ENCODE results near the gene CCDC192. TPM values are rescaled to one million over a fixed set of nuclear protein-coding genes. Genes with fewer than 3 reads are reported as not detected.

The CCDC192 gene
- total RNA-seq, 1 donor from 2014 or later: not detected

DNA sequence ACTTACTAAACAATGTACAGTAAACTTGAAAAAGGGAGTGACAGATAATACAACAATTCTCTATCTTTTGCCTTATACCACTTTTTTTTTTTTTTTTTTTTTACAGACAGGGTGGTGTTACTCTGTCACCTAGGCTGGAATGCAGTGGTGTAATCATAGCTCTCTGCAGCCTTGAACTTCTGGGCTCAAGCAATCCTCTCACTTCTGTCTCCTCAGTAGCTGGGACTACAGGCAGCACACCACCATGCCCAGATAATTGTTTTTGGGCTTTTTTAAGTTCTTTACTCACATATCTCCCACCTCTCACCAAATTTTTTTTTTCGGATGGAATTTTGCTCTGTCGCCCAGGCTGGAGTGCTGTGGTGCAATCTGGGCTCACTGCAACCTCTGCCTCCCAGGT lies 208.4 kb downstream of the CCDC192 start:
- H3K4me3 Mint-ChIP-seq (ENCODE audit: unreplicated experiment): no peak overlapping the region
- no peak overlapping the region for H3K4me2 ChIP-seq (ENCODE audit: low read length)
- no peak overlapping the region for H3K27ac ChIP-seq (ENCODE audit: low read depth, low read length)
- no peaks in the 10 kb centered on the region for H4K20me1 ChIP-seq (ENCODE audit: insufficient read depth, low read length)
- FAIRE-seq (no peak), DNase-seq (ENCODE audit: low read depth) (no peak)
- TF ChIP-seq CTCF (IDR thresholded peaks at IDR 0.05; ENCODE audit: insufficient read depth, low read depth, low read length) (no peak), EZH2 (IDR thresholded peaks at IDR 0.05; ENCODE audit: insufficient read depth, low read length) (no peak)
- H3K9me3 ChIP-seq (ENCODE audit: insufficient read depth, low read depth, low read length): no peaks in the 10 kb centered on the region
- H3K4me1 ChIP-seq (ENCODE audit: insufficient read depth, low read length): no peaks in the 10 kb centered on the region
- no peak overlapping the region for H3K9ac ChIP-seq (ENCODE audit: low read length)
- H3K27ac Mint-ChIP-seq (ENCODE audit: unreplicated experiment): no peak overlapping the region
- H3K79me2 ChIP-seq (ENCODE audit: insufficient read depth, low read length): no peaks in the 10 kb centered on the region
- H3K4me1 Mint-ChIP-seq (ENCODE audit: low read depth, unreplicated experiment): no peaks in the 10 kb centered on the region
- H2AFZ ChIP-seq (ENCODE audit: low read depth, low read length): no peak overlapping the region
- no peaks in the 10 kb centered on the region for H3K27me3 Mint-ChIP-seq (ENCODE audit: low read depth, unreplicated experiment)
- H3K9me3 Mint-ChIP-seq (ENCODE audit: unreplicated experiment): no peaks in the 10 kb centered on the region
- no peaks in the 10 kb centered on the region for H3K27me3 ChIP-seq (ENCODE audit: insufficient read depth, low read length)
- H3K36me3 Mint-ChIP-seq (ENCODE audit: low read depth, unreplicated experiment): no peaks in the 10 kb centered on the region
- H3K36me3 ChIP-seq (ENCODE audit: insufficient read depth, low read length): no peaks in the 10 kb centered on the region
- no peak overlapping the region for H3K4me3 ChIP-seq (ENCODE audit: insufficient read depth, low read depth, low read length)

DNA sequence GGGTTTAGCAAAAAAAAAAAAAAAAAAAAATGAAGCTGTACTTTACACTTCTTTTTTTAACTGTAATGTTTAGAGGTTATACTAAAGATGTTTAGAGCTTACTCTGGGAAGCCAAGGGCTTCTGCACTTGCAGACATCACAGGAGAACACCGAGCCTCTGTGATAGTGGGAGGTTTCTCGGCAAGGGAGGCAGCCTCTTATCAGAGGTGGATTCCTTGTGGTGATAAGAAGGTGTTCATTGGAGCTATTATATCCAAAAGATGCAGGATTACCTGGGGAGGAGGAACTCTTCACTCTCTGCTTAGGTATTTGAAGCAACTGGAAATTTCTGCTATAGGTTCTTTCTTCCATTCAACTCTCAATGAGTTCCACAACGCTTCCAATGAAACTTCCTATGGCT lies 209.2 kb downstream of the CCDC192 start:
- no peak for FAIRE-seq

More for the DNA sequence above, 209.2 kb downstream of the CCDC192 start:
- Histone ChIP-seq H3K4me1 (ENCODE audit: insufficient read depth, low read length) (no peaks in the 10 kb centered on the region), H3K36me3 (ENCODE audit: insufficient read depth, low read length) (no peaks in the 10 kb centered on the region), H3K4me3 (ENCODE audit: insufficient read depth, low read depth, low read length) (no peak overlapping the region), H2AFZ (ENCODE audit: low read depth, low read length) (no peak overlapping the region), H3K27ac (ENCODE audit: low read depth, low read length) (no peak overlapping the region), H3K79me2 (ENCODE audit: insufficient read depth, low read length) (no peaks in the 10 kb centered on the region), H3K9me3 (ENCODE audit: insufficient read depth, low read depth, low read length) (no peaks in the 10 kb centered on the region), H4K20me1 (ENCODE audit: insufficient read depth, low read length) (no peaks in the 10 kb centered on the region), H3K4me2 (ENCODE audit: low read length) (no peak overlapping the region), H3K9ac (ENCODE audit: low read length) (no peak overlapping the region), H3K27me3 (ENCODE audit: insufficient read depth, low read length) (no peaks in the 10 kb centered on the region)
- DNase-seq (ENCODE audit: low read depth): no peak
- no peak for TF ChIP-seq CTCF (IDR thresholded peaks at IDR 0.05; ENCODE audit: insufficient read depth, low read depth, low read length)
- no peak for TF ChIP-seq EZH2 (IDR thresholded peaks at IDR 0.05; ENCODE audit: insufficient read depth, low read length)
- Mint-ChIP-seq H3K36me3 (ENCODE audit: low read depth, unreplicated experiment) (no peaks in the 10 kb centered on the region), H3K4me3 (ENCODE audit: unreplicated experiment) (no peak overlapping the region), H3K4me1 (ENCODE audit: low read depth, unreplicated experiment) (peaks cover 6% of the 10 kb centered on the region), H3K9me3 (ENCODE audit: unreplicated experiment) (no peaks in the 10 kb centered on the region), H3K27me3 (ENCODE audit: low read depth, unreplicated experiment) (no peaks in the 10 kb centered on the region), H3K27ac (ENCODE audit: unreplicated experiment) (no peak overlapping the region)

Data from astrocyte (in vitro differentiated cells and primary cell).